Neural progenitor cell (in vitro differentiated cells): ENCODE measurements around the gene TAS2R16. TPM values are rescaled to one million over a fixed set of nuclear protein-coding genes. Genes with fewer than 3 reads are reported as not detected.

Source experiments
- DNase-seq: peaks from one replicate; pipeline ENCODE4 v3.0.0-alpha.2; 2016; ENCODE audit warnings: low spot score
- H2AFZ ChIP-seq: fragments of 200-600 bp; sonication (generic); replicated peaks from 2 replicates; pipeline ENCODE4 v1.6.1; 2016; ENCODE audit warnings: antibody characterized with exemption
- H3F3A ChIP-seq: fragments of 200-600 bp; sonication (generic); 2 replicates; pipeline ENCODE4 v1.6.1; 2016; ENCODE audit warnings: antibody characterized with exemption, low read depth
- H3K27ac ChIP-seq: fragments of 200-600 bp; sonication (generic); 2 replicates; pipeline ENCODE4 v1.5.1; 2016; ENCODE audit warnings: mild to moderate bottlenecking
- H3K27me3 ChIP-seq: fragments of 200-600 bp; sonication (generic); 2 replicates; pipeline ENCODE4 v1.6.1; 2016; ENCODE audit warnings: mild to moderate bottlenecking, moderate library complexity
- H3K36me3 ChIP-seq: fragments of 200-600 bp; sonication (generic); 2 replicates; pipeline ENCODE4 v1.5.1; 2016
- H3K4me1 ChIP-seq: fragments of 200-600 bp; sonication (generic); 2 replicates; pipeline ENCODE4 v1.6.1; 2016; ENCODE audit warnings: mixed run types
- H3K4me2 ChIP-seq: fragments of 200-600 bp; sonication (generic); 2 replicates; pipeline ENCODE4 v1.6.1; 2016
- H3K4me3 ChIP-seq: fragments of 200-600 bp; sonication (generic); 2 replicates; pipeline ENCODE4 v1.5.1; 2016
- H3K79me2 ChIP-seq: fragments of 200-600 bp; sonication (generic); 2 replicates; pipeline ENCODE4 v1.6.1; 2016; ENCODE audit warnings: low read depth
- H3K9ac ChIP-seq: fragments of 200-600 bp; sonication (generic); 2 replicates; pipeline ENCODE4 v1.6.1; 2016
- H3K9me3 ChIP-seq: fragments of 200-600 bp; sonication (generic); 2 replicates; pipeline ENCODE4 v1.5.1; 2016; ENCODE audit warnings: low read depth
- H4K20me1 ChIP-seq: fragments of 200-600 bp; sonication (generic); 2 replicates; pipeline ENCODE4 v1.6.1; 2016; ENCODE audit warnings: low read depth
- H3K27ac Mint-ChIP-seq: 3 replicates; pipeline ENCODE4 v1.8.0; 2021; ENCODE audit warnings: mixed read lengths
- H3K27me3 Mint-ChIP-seq: 2 replicates; pipeline ENCODE4 v1.8.0; 2022; ENCODE audit warnings: low read depth, mild to moderate bottlenecking, inconsistent platforms, moderate library complexity, mixed read lengths; ENCODE audit not compliant: insufficient read depth
- H3K36me3 Mint-ChIP-seq: 3 replicates; pipeline ENCODE4 v1.8.0; 2021; ENCODE audit warnings: mixed read lengths
- H3K4me1 Mint-ChIP-seq: 3 replicates; pipeline ENCODE4 v1.8.0; 2021; ENCODE audit warnings: mixed read lengths
- H3K4me3 Mint-ChIP-seq: 3 replicates; pipeline ENCODE4 v1.8.0; 2021; ENCODE audit warnings: mild to moderate bottlenecking, moderate library complexity, mixed read lengths
- H3K9me3 Mint-ChIP-seq: 3 replicates; pipeline ENCODE4 v1.8.0; 2020; ENCODE audit warnings: mixed read lengths
- CTCF ChIP-seq: fragments of 200-600 bp; sonication (generic); IDR thresholded peaks from 2 replicates; pipeline ENCODE4 v1.5.1; 2017; ENCODE audit warnings: antibody characterized with exemption, mild to moderate bottlenecking
- EZH2 ChIP-seq: fragments of 200-600 bp; sonication (generic); IDR thresholded peaks from 2 replicates; pipeline ENCODE4 v1.6.1; 2017; ENCODE audit warnings: antibody characterized with exemption, mild to moderate bottlenecking, moderate library complexity
- EZH2phosphoT487 ChIP-seq: fragments of 200-600 bp; sonication (generic); IDR thresholded peaks from 2 replicates; pipeline ENCODE4 v1.6.1; 2017; ENCODE audit warnings: antibody characterized with exemption
- total RNA-seq: library from RNA; depleted of rRNA; stranded (reverse); fragments of >200 nt; gene quantifications from 2 replicates; pipeline ENCODE4 v1.2.3, GENCODE V29; 2015; ENCODE audit warnings: low replicate concordance

TAS2R16 gene
- total RNA-seq, 1 donor from 2014 or later = not detected

- no peaks in the 10 kb centered on the region for H3K27me3 Mint-ChIP-seq
- no peaks in the 10 kb centered on the region for H3K4me1 ChIP-seq
- H4K20me1 ChIP-seq = no peaks in the 10 kb centered on the region
- H3K27ac Mint-ChIP-seq = no peak overlapping the region
- H3K4me1 Mint-ChIP-seq = peaks cover 3% of the 10 kb centered on the region
- H3K79me2 ChIP-seq = no peaks in the 10 kb centered on the region
- H3K27me3 ChIP-seq = no peaks in the 10 kb centered on the region
- no peak overlapping the region for H3K27ac ChIP-seq
- H3K4me3 ChIP-seq = no peak overlapping the region
- no peaks in the 10 kb centered on the region for H3F3A ChIP-seq
- H3K4me2 ChIP-seq = no peak overlapping the region
- no peak for DNase-seq
- no peaks in the 10 kb centered on the region for H3K36me3 Mint-ChIP-seq
- no peaks in the 10 kb centered on the region for H3K9me3 ChIP-seq
- TF ChIP-seq EZH2 (no peak), CTCF (no peak), EZH2phosphoT487 (no peak)
- no peaks in the 10 kb centered on the region for H3K36me3 ChIP-seq
- H3K4me3 Mint-ChIP-seq = no peak overlapping the region
- no peak overlapping the region for H3K9ac ChIP-seq
- peak overlapping the region; percentile 15 for H2AFZ ChIP-seq
- no peaks in the 10 kb centered on the region for H3K9me3 Mint-ChIP-seq
These were observed 9.4 kb upstream of the TAS2R16 start for GRCh38 chr7:123004931-123005330.

GRCh38 chr7:123003539-123004126, 8.1 kb upstream of the TAS2R16 start:
- Histone ChIP-seq H3K4me2 (no peak overlapping the region), H3K27ac (no peak overlapping the region), H3K79me2 (no peaks in the 10 kb centered on the region), H4K20me1 (no peaks in the 10 kb centered on the region), H2AFZ (no peak overlapping the region), H3K36me3 (no peaks in the 10 kb centered on the region), H3K4me3 (no peak overlapping the region), H3K9ac (no peak overlapping the region), H3F3A (no peaks in the 10 kb centered on the region), H3K27me3 (no peaks in the 10 kb centered on the region), H3K9me3 (no peaks in the 10 kb centered on the region), H3K4me1 (no peaks in the 10 kb centered on the region)
- Mint-ChIP-seq H3K27ac (no peak overlapping the region), H3K9me3 (no peaks in the 10 kb centered on the region), H3K36me3 (no peaks in the 10 kb centered on the region), H3K4me1 (peaks cover 3% of the 10 kb centered on the region), H3K27me3 (no peaks in the 10 kb centered on the region), H3K4me3 (no peak overlapping the region)
- no peak for TF ChIP-seq EZH2phosphoT487
- TF ChIP-seq CTCF = no peak
- no peak for TF ChIP-seq EZH2
- DNase-seq = no peak

- Histone ChIP-seq H3F3A (peaks cover 16% of the 10 kb centered on the region), H3K27me3 (no peaks in the 10 kb centered on the region), H3K27ac (no peak overlapping the region), H3K36me3 (no peaks in the 10 kb centered on the region), H2AFZ (no peak overlapping the region), H3K4me2 (no peak overlapping the region), H3K4me3 (no peak overlapping the region), H3K9ac (no peak overlapping the region), H3K79me2 (no peaks in the 10 kb centered on the region), H4K20me1 (no peaks in the 10 kb centered on the region), H3K9me3 (no peaks in the 10 kb centered on the region), H3K4me1 (peaks cover 14% of the 10 kb centered on the region)
- TF ChIP-seq CTCF = no peak
- TF ChIP-seq EZH2phosphoT487 = no peak
- no peak for TF ChIP-seq EZH2
- H3K9me3 Mint-ChIP-seq = peaks cover 2% of the 10 kb centered on the region
- H3K4me3 Mint-ChIP-seq = no peak overlapping the region
- H3K27me3 Mint-ChIP-seq = peaks cover 4% of the 10 kb centered on the region
- H3K4me1 Mint-ChIP-seq = peaks cover 6% of the 10 kb centered on the region
- DNase-seq = no peak
- no peak overlapping the region for H3K27ac Mint-ChIP-seq
- H3K36me3 Mint-ChIP-seq = no peaks in the 10 kb centered on the region
These were observed 5.9 kb downstream of the TAS2R16 start for GRCh38 chr7:122989577-122989976.
